ENCODE data around the gene SIPA1L3. TPM values are rescaled to one million over a fixed set of nuclear protein-coding genes. Genes with fewer than 3 reads are reported as not detected.

The SIPA1L3 gene
- total RNA-seq, 1 donor from 2014 or later: 63.2 TPM

- Histone ChIP-seq H3K27me3 (ENCODE audit: low read depth) (no peaks in the 10 kb centered on the region), H3K27ac (no peak overlapping the region), H3K36me3 (peaks cover 57% of the 10 kb centered on the region), H3K4me3 (no peak overlapping the region), H3K4me1 (no peaks in the 10 kb centered on the region), H3K9me3 (no peaks in the 10 kb centered on the region)
- no peak for ATAC-seq
- TF ChIP-seq CTCF (IDR thresholded peaks at IDR 0.05): no peak
- no peak for DNase-seq
- intact Hi-C loops (cut with DNase I): no loop called here
Observed at GRCh38 chr19:38115271-38115802, 208.3 kb downstream of the SIPA1L3 start.

DNA sequence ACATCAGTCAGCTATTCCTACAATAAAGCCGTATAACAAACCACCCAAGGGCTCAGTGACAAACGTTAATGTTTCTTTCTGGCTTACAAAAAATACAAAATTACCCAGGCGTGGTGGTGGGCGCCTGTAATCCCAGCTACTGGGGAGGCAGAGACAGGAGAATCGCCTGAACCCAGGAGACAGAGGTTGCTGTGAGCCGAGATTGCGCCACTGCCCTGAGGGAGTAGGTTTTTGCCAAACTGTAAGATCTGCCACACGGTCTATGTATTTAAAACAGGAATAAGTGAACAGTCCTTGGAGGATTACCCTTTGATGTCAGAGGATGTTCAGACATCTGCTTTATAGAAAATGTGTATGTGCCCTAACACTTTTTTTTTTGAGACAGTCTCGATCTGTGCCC is 211.2 kb downstream of the SIPA1L3 start:
- Histone ChIP-seq H3K27me3 (ENCODE audit: low read depth) (no peaks in the 10 kb centered on the region), H3K9me3 (no peaks in the 10 kb centered on the region), H3K4me3 (no peak overlapping the region), H3K4me1 (no peaks in the 10 kb centered on the region), H3K27ac (no peak overlapping the region), H3K36me3 (peaks cover 40% of the 10 kb centered on the region)
- intact Hi-C loops (cut with DNase I): no loop called here
- no peak for TF ChIP-seq CTCF (IDR thresholded peaks at IDR 0.05)
- DNase-seq (no peak), ATAC-seq (no peak)

- peaks cover 27% of the 10 kb centered on the region for H3K36me3 ChIP-seq
Observed at GRCh38 chr19:38120471-38121025, 213.5 kb downstream of the SIPA1L3 start.

GRCh38 chr19:38122402-38123093 is 215.5 kb downstream of the SIPA1L3 start:
- Histone ChIP-seq H3K9me3 (no peaks in the 10 kb centered on the region), H3K36me3 (peaks cover 27% of the 10 kb centered on the region), H3K4me1 (no peaks in the 10 kb centered on the region), H3K4me3 (no peak overlapping the region), H3K27me3 (ENCODE audit: low read depth) (no peaks in the 10 kb centered on the region), H3K27ac (no peak overlapping the region)
- TF ChIP-seq CTCF (IDR thresholded peaks at IDR 0.05): no peak
- intact Hi-C loops (cut with DNase I): no loop called here
- ATAC-seq (peak in 1 of 2 donors; percentile 17), DNase-seq (no peak)

More at GRCh38 chr19:38120471-38121025, 213.5 kb downstream of the SIPA1L3 start:
- H3K27me3 ChIP-seq (ENCODE audit: low read depth): no peaks in the 10 kb centered on the region
- DNase-seq (no peak), ATAC-seq (no peak)
- intact Hi-C loops (cut with DNase I): no loop called here
- H3K4me1 ChIP-seq: no peaks in the 10 kb centered on the region
- H3K27ac ChIP-seq: no peak overlapping the region
- no peak for TF ChIP-seq CTCF (IDR thresholded peaks at IDR 0.05)
- no peaks in the 10 kb centered on the region for H3K9me3 ChIP-seq
- no peak overlapping the region for H3K4me3 ChIP-seq

GRCh38 chr19:38125238-38125637 is 218.2 kb downstream of the SIPA1L3 start:
- Histone ChIP-seq H3K4me1 (no peaks in the 10 kb centered on the region), H3K4me3 (no peak overlapping the region), H3K27ac (no peak overlapping the region), H3K27me3 (ENCODE audit: low read depth) (no peaks in the 10 kb centered on the region), H3K36me3 (peaks cover 12% of the 10 kb centered on the region), H3K9me3 (no peaks in the 10 kb centered on the region)
- no peak for TF ChIP-seq CTCF (IDR thresholded peaks at IDR 0.05)
- DNase-seq (no peak), ATAC-seq (no peak)
- intact Hi-C loops (cut with DNase I): no loop called here
